B cell (primary cell): Measurements from ENCODE around the gene KIF25. TPM values are rescaled to one million over a fixed set of nuclear protein-coding genes. Genes with fewer than 3 reads are reported as not detected.

Experiments used
- ATAC-seq: fragments of 200-7000 bp; cut with Tn5 transposase; one replicate; pipeline ENCODE4 v1.10.0; 2021; ENCODE audit warnings: low read depth, mild to moderate bottlenecking, moderate number of reproducible peaks, moderate library complexity
- CTCF ChIA-PET: fragments of 350-600 bp; sonication (Branson Sonifier 250); formaldehyde crosslinking; loops from one replicate; lab custom pipeline; 2021; ENCODE audit warnings: antibody characterized with exemption, inconsistent platforms; lab: Charles Lee
- POLR2A ChIA-PET: fragments of 350-600 bp; sonication (Branson Sonifier 250); formaldehyde crosslinking; loops from one replicate; lab custom pipeline; 2021; ENCODE audit warnings: antibody characterized with exemption; lab: Charles Lee
- DNase-seq: peaks from one replicate; pipeline ENCODE4 v3.0.0; 2013
- H2AFZ ChIP-seq: 2 replicates; pipeline ENCODE4 v1.6.1; 2012; ENCODE audit warnings: mild to moderate bottlenecking, low read depth, low read length; ENCODE audit not compliant: insufficient read depth, poor library complexity, severe bottlenecking
- H3K27ac ChIP-seq, 2 donors: 1 replicate in 1 of 2; 2 replicates in 1 of 2; pipeline ENCODE4 v1.5.1; 2012 to 2013; ENCODE audit warnings: low read length in 2 of 2, mild to moderate bottlenecking in 2 of 2, moderate library complexity in 1 of 2
- H3K27me3 ChIP-seq, 4 experiments: fragments of 200-600 bp in 1 of 4; sonication (generic) in 1 of 4; replicated peaks in 1 of 4; 1 replicate in 2 of 4; 2 replicates in 2 of 4; pipeline versions ENCODE4 v1.6.1 to v1.7.0; 2013 to 2016; ENCODE audit warnings: low read length in 3 of 4, mild to moderate bottlenecking in 2 of 4, mixed read lengths in 1 of 4, moderate library complexity in 1 of 4; ENCODE audit not compliant: insufficient read depth in 4 of 4, control insufficient read depth in 3 of 4; ENCODE audit errors: control extremely low read depth in 1 of 4
- H3K36me3 ChIP-seq, 2 experiments: replicated peaks in 1 of 2; 1 replicate in 1 of 2; 2 replicates in 1 of 2; pipeline versions ENCODE4 v1.6.1 to v1.7.1; 2013; ENCODE audit warnings: low read length in 1 of 2; ENCODE audit not compliant: insufficient read depth in 2 of 2, control insufficient read depth in 1 of 2; ENCODE audit errors: control extremely low read depth in 1 of 2, extremely low read depth in 1 of 2
- H3K4me1 ChIP-seq, 2 donors: fragments of 200-600 bp in 1 of 2; sonication (generic) in 1 of 2; 1 replicate in 1 of 2; 2 replicates in 1 of 2; pipeline versions ENCODE4 v1.5.1 to v1.6.1; 2013 to 2017; ENCODE audit warnings: low read length in 2 of 2; ENCODE audit not compliant: control insufficient read depth in 2 of 2, insufficient read depth in 2 of 2
- H3K4me2 ChIP-seq: replicated peaks from 2 replicates; pipeline ENCODE3; 2012; ENCODE audit warnings: mild to moderate bottlenecking, low read depth, low read length; ENCODE audit not compliant: poor library complexity, severe bottlenecking
- H3K4me3 ChIP-seq, 5 experiments: fragments of 200-600 bp in 1 of 5; sonication (generic) in 1 of 5; 1 replicate in 3 of 5; 2 replicates in 2 of 5; pipeline versions ENCODE4 v1.5.1 to v1.7.0; 2011 to 2016; ENCODE audit warnings: low read length in 4 of 5, mild to moderate bottlenecking in 4 of 5, low read depth in 2 of 5, control low read depth in 1 of 5, moderate library complexity in 1 of 5; ENCODE audit not compliant: insufficient read depth in 1 of 5; ENCODE audit errors: control extremely low read depth in 1 of 5, extremely low read depth in 1 of 5
- H3K79me2 ChIP-seq: fragments of 200-600 bp; sonication (generic); one replicate; pipeline ENCODE4 v1.6.0; 2016; ENCODE audit warnings: low read length; ENCODE audit not compliant: control insufficient read depth, insufficient read depth
- H3K9ac ChIP-seq: fragments of 200-600 bp; sonication (generic); 2 replicates; pipeline ENCODE4 v1.6.1; 2017; ENCODE audit warnings: mild to moderate bottlenecking, low read length, moderate library complexity
- H3K9me3 ChIP-seq, 3 donors: one replicate each; pipeline versions ENCODE4 v1.6.1 to v1.7.1; 2013; ENCODE audit warnings: low read length in 2 of 3; ENCODE audit not compliant: control insufficient read depth in 2 of 3, insufficient read depth in 1 of 3; ENCODE audit errors: control extremely low read depth in 1 of 3
- H4K20me1 ChIP-seq: 2 replicates; pipeline ENCODE4 v1.6.0; 2012; ENCODE audit warnings: mild to moderate bottlenecking, low read length; ENCODE audit not compliant: insufficient read depth, control insufficient read depth, poor library complexity, severe bottlenecking
- H3K27ac Mint-ChIP-seq: one replicate; pipeline ENCODE4 v1.8.0; 2021; ENCODE audit warnings: mixed read lengths
- H3K27me3 Mint-ChIP-seq: one replicate; pipeline ENCODE4 v1.8.0; 2021; ENCODE audit warnings: mixed read lengths
- H3K4me1 Mint-ChIP-seq: one replicate; pipeline ENCODE4 v1.8.0; 2021; ENCODE audit warnings: mixed read lengths
- H3K4me3 Mint-ChIP-seq: one replicate; pipeline ENCODE4 v1.8.0; 2021; ENCODE audit warnings: mixed read lengths
- H3K9me3 Mint-ChIP-seq: one replicate; pipeline ENCODE4 v1.8.0; 2022; ENCODE audit warnings: mixed read lengths; ENCODE audit not compliant: insufficient read depth
- CTCF ChIP-seq: fragments of 200-600 bp; IDR thresholded peaks from one replicate; pipeline ENCODE4 v1.8.0; 2022; ENCODE audit warnings: antibody characterized with exemption, mild to moderate bottlenecking
- EZH2 ChIP-seq: IDR thresholded peaks from 2 replicates; pipeline ENCODE4 v1.6.1; 2012; ENCODE audit warnings: borderline replicate concordance, low read depth, mild to moderate bottlenecking, moderate library complexity, low read length; ENCODE audit not compliant: insufficient read depth, poor library complexity, severe bottlenecking
- WGBS: methylation state at CpG from one replicate; pipeline ENCODE4 v1.1.5; 2013; ENCODE audit warnings: missing lambda C conversion rate; ENCODE audit not compliant: insufficient coverage; 5-methylcytosine and 5-hydroxymethylcytosine counted together
- intact Hi-C: fragments of 100-400 bp; cut with micrococcal nuclease; formaldehyde crosslinking; loops from one replicate; pipeline ENCODE4 v1.10.0; 2022
- polyA plus RNA-seq: library from polyadenylated mRNA; depleted of rRNA; stranded (reverse); fragments of >200 nt; gene quantifications from 2 replicates; pipeline ENCODE4 v1.2.3, GENCODE V29; 2012
- total RNA-seq, 2 donors: library from RNA; stranded (reverse); fragments of 120-200 nt in 1 of 2; gene quantifications; 1 replicate in 1 of 2; 2 replicates in 1 of 2; pipeline versions ENCODE4 v1.2.3 to v1.2.4, GENCODE V29; 2013 to 2022

The KIF25 gene
- total and polyA plus RNA-seq, 2 donors (not counting 1 experiment from before 2014, with no cell fraction given) = not detected

- Histone ChIP-seq H3K79me2 (no peaks in the 10 kb centered on the region), H3K36me3 (no peaks in the 10 kb centered on the region), H3K9ac (no peak overlapping the region), H3K9me3 (peaks cover 0 to 36% (median 21%) of the 10 kb centered on the region in 3 donors), H3K4me1 (no peaks in the 10 kb centered on the region), H3K4me3 (no peak overlapping the region), H4K20me1 (no peaks in the 10 kb centered on the region), H3K4me2 (no peak overlapping the region), H3K27me3 (no peaks in the 10 kb centered on the region), H2AFZ (no peak overlapping the region), H3K27ac (no peak overlapping the region)
- CTCF ChIA-PET = no interaction called here
- DNase-seq (no peak), ATAC-seq (no peak)
- Mint-ChIP-seq H3K27me3 (peaks cover 5% of the 10 kb centered on the region), H3K27ac (no peak overlapping the region), H3K4me3 (no peak overlapping the region), H3K4me1 (no peaks in the 10 kb centered on the region), H3K9me3 (peaks cover 13% of the 10 kb centered on the region)
- intact Hi-C loops = no loop called here
- 70% methylated on average over 2 of the region's 4 CpGs for WGBS
- POLR2A ChIA-PET = no interaction called here
- TF ChIP-seq EZH2 (no peak), CTCF (no peak)
Measured at GRCh38 chr6:168015009-168015408, 17.5 kb downstream of the KIF25 start.

GRCh38 chr6:168015482-168016175 lies 18.2 kb downstream of the KIF25 start:
- Histone ChIP-seq H3K36me3 (no peaks in the 10 kb centered on the region), H3K27ac (no peak overlapping the region), H3K4me2 (no peak overlapping the region), H3K27me3 (no peaks in the 10 kb centered on the region), H3K79me2 (no peaks in the 10 kb centered on the region), H3K4me3 (no peak overlapping the region), H4K20me1 (no peaks in the 10 kb centered on the region), H3K9ac (no peak overlapping the region), H3K9me3 (peaks cover 0 to 36% (median 18%) of the 10 kb centered on the region in 3 donors), H2AFZ (no peak overlapping the region), H3K4me1 (no peaks in the 10 kb centered on the region)
- H3K9me3 Mint-ChIP-seq = peaks cover 15% of the 10 kb centered on the region
- 94% methylated on average over 14 of the region's 14 CpGs for WGBS
- no peak for ATAC-seq
- peaks cover 5% of the 10 kb centered on the region for H3K27me3 Mint-ChIP-seq
- H3K4me3 Mint-ChIP-seq = no peak overlapping the region
- ChIA-PET POLR2A (no interaction called here), CTCF (no interaction called here)
- H3K4me1 Mint-ChIP-seq = no peaks in the 10 kb centered on the region
- DNase-seq = no peak
- TF ChIP-seq EZH2 (no peak), CTCF (no peak)
- intact Hi-C loops = no loop called here
- no peak overlapping the region for H3K27ac Mint-ChIP-seq
